Activated CD4-positive, alpha-beta T cell treated with anti-CD3 and anti-CD28 coated beads for 4 hours (primary cell): ENCODE measurements around the gene GCSH.
A peak's percentile ranks its signal among the peaks of the same experiment; 100 is the strongest.
"Not testable (repeated sequence)": the region's sequence is repeated elsewhere in the genome, so short reads cannot be mapped to it uniquely, and the experiment has no call there.

Experiments
- DNase-seq, 2 donors: peaks; one replicate each; pipeline ENCODE4 v3.0.0-alpha.2; 2020

Gene GCSH

GRCh38 chr16:81095953-81096714 lies at the start of gene GCSH:
Gene GCSH (minus strand): TSS chr16:81096395. CDS start chr16:81096278, 117 bp downstream.
- DNase-seq: peak; percentile 97 to 98

DNA sequence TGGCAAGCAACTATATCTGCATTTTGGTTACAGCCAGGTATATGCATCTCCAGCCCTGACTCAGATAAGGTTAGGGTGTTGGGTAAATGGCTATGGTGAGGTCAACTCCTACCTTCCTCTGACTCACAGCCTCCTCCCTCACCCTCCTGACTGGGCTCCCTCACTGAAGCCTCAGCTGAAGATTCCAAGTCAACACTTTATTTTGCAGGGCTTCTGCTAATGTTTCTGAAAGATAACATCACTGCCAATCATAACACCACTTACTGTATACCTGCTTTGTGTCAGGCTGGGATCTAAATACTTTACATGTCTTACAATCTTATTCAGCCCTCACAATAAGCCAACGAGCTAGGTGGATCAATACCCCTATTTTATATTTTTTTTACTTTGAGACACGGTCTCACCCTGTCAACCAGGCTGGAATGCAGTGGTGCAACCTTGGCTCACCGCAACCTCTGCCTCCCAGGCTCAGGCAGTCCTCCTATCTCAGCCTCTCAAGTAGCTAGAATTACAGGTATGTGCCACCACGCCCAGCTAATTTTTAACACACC lies 47.8 kb upstream of the GCSH start:
- DNase-seq: no peak

DNA sequence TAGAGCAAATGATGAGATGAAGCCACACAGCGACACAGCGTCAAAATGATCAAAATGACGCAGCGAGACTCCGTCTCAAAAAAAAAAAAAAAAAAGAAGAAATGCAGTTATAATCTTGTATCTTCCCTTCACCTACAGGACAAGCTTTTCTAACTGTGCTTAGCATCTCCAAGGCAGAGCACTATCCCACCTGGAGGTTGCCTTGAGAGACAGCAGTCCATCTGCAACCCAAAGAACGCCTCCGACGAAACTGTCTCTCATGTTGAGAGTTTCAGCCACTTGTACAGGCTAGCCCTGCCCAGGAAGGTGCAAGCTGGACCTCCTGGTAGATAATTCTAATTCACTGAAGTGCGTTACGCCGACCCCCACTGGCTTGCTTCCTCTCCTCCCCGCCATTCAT lies 46.7 kb upstream of the GCSH start:
- no peak for DNase-seq

GRCh38 chr16:81140930-81141780 lies 45.0 kb upstream of the GCSH start:
- no peak for DNase-seq

GRCh38 chr16:81138831-81139557 lies 42.8 kb upstream of the GCSH start:
- no peak for DNase-seq

DNA sequence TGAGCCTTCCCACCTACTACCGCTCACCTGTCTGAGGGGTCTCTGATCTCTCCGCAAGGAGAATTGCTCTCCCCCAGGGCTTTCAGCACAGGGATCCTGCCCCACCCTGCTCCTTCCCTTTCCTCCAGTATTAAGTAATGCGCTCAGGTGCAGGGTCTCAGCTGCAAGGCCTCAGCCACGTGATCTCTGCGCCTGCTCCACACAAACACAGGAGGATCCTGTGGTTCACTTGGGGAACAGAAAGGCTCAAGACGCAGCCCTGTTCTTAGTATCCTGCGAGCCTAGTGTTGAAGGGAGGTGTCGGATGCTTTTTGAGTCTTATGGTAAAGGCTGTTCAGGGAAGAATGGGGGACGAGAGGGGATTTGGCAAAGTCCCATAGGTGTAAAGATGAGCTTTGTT lies 41.6 kb upstream of the GCSH start:
- no peak for DNase-seq

DNA sequence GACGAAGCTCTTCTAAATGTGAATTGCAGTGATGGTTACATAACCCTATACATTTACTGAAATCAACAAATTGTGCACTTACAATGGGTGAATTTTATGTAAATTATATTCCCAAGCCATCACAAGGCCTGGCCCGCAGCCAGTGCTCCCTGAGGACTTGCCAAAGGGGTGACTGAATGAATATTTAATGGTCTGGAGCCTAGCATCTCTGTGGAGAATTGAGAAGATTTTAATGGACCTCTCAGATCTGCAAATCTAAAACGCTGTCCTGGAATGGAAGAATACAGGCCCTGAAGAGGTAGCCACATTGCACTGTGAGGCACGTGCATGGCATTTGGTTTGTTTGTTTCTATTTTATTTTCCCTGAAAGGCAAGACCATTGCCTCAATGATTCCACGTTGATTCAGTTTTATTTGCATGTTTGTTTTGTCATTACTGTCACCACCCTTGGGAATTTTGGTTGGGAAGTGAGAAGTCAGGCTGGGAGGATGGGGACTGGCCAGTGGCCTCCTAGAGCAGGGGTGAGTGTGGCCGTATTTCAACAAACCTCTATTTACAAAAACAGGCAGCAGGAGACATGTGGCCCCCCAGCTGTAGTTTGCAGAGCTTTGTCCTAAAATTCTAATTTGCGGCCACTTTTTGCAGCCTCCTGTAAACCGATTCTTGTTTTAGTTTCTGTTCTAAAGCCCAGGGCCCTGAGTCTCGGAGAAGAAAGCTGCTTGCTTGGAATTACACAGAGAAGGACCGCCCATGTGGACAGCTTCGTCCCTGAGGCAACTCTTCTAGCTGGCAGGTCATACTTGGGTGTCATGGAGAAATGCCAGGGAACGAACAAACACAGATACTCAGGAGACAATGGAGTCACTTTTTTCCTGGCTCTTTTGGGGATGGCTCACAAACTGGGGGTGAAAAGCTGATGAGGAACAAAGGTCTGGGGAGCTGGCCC lies 40.5 kb upstream of the GCSH start:
- no peak for DNase-seq

DNA sequence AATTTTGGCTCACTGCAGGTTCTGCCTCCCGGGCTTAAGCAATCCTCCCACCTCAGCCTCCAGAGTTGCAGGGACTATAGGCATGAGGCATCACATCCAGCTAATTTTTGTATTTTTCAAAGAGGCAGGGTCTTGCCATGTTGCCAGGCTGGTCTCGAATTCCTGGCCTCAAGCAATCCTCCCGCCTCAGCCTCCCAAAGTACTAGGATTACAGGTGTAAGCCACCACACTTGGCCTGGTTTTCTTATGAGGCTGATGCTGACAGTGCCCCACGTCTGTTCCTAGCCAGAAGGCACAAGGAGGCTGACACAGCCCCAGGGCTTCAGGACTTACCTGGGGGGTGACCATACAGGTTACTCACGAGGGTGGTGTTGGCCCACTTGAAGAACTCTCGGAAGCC lies 33.9 kb upstream of the GCSH start:
- no peak for DNase-seq

GRCh38 chr16:81128726-81129524 lies 32.7 kb upstream of the GCSH start:
- DNase-seq: no peak

- no peak for DNase-seq
Measured at GRCh38 chr16:81127051-81127450, 30.9 kb upstream of the GCSH start.

- DNase-seq: no peak
Measured at GRCh38 chr16:81123092-81123852, 27.1 kb upstream of the GCSH start.

DNA sequence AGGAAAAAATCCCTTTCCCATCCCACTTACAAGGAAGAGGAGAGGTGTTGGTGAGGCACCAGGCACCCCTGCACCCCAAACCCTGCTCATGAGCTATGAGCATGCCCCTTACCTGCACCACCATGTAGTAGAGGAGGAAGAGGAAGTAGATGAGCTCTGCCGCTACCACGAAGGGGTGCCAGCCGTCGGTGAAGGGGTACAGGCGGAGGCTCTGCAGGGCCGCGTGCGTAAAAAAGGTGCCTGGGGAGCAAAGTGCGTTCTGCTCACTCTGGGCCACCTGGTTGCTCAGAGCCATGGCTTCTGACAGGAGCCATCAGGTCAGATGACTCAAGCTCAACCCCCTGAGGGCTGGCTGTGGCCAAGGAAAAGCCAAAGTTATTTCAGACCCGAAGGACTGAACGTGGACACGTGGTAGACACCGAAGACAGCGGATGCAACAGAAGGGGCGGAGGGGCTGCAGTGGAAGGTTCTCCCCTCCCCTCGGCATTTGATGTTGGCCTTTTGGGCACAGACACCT lies 25.3 kb upstream of the GCSH start:
- DNase-seq: no peak

DNA sequence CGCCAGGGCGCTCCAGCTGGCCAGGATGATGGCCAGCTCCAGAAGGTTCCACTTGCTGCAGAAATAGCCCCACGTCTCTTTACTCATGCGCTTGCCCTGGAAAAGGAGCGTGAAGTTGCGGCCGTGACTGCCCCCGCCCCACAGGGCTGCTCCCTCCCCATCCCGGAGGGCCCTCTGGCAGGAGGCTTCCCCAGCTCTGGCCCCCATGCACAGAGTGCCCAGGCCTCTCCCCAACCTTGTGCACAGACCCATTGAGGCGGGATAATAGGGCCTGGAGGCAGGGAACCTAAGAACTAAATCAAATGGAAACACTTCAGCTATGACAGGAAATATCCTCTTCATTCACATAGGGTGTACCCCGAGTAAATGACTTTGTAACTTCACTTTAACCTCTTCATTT lies 21.2 kb upstream of the GCSH start:
- DNase-seq: no peak

GRCh38 chr16:81116285-81116684 lies 20.1 kb upstream of the GCSH start:
- DNase-seq: no peak

DNA sequence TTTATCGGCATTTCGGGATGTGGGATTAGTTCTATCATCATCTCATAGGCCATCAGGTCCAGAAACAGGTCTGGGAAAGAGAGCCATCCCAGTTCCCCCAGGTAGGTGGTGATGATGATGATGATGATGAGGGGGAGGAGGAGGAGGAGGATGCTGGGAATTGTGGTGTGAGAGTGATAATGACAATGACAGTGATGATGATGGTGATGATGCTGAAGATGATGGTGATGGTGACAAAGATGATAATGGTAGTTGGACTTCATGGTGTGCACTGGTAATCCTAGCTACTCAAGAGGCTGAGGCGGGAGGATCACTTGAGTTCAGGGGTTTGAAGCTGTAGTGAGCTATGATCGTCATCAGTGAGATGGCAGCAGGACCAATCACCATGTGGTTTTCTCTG lies 16.3 kb upstream of the GCSH start:
- no peak for DNase-seq

DNA sequence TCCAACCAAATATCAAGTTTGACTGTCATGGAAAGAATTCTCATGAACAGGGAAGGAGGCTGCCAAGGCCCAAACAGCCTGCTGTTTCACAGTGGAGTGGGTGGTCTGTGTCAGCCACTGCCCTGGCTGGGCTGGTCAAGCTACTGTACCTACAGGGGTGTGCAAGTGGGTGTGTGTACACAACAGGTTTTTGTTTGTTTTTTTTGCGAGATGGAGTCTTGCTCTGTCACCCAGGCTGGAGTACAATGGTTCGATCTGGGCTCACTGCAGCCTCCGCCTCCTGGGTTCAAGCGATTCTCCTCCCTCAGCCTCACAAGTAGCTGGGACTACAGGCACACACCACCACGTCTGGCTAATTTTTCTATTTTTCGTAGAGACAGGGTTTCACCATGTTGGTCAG lies 13.1 kb upstream of the GCSH start:
- DNase-seq: not testable (repeated sequence)

GRCh38 chr16:81107511-81107910 lies 11.3 kb upstream of the GCSH start:
- no peak for DNase-seq

DNA sequence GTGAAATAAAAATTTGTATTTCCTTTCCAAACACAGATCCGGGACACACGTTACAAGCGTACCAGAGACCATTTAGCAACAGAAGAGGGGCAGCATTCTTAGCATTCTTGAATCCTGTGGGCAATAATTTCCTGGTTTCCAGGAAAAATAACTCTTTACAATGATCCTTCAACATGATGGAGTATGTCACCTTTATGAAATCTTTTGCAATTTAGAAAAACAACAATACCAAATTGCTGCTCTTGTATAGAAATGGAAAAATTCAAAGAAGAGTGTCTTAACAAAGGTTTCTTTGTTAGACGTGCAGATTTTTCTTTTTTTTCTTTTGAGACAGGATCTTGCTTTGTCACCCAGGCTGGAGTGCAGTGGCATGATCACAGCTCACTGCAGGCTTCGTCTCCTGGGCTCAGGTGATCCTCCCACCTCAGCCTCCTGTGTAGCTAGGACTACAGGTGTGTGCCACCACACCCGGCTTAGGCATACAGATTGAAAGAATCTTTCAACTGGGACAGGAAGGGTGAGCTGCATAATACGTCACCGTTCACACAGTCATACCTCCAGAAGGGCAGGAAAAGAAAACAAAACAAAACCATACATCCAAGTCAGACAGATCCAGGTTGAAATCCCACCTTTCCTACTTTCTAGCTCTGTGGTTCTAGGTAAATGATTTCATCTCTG lies 10.8 kb upstream of the GCSH start:
- no peak for DNase-seq

DNA sequence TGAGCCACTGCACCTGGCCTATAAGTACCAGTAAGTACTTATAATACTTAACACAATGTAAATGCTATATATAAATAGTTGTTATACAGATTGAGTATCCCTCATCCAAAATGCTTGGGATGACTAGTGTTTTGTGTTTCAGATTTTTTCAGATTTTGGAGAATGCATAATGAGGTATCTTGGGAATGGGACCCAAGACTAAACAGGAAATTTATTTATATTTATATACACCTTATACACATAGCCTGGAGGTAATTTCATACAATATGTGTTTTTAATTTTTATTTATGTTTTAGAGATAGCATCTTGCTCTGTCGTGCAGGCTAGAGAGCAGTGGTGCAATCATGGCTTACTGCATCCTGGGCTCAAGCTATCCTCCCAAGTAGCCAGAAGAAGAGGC lies 9.8 kb upstream of the GCSH start:
- no peak for DNase-seq

GRCh38 chr16:81101702-81102101 lies 5.5 kb upstream of the GCSH start:
- DNase-seq: no peak
